ENCODE data around the gene MAP3K20.
"Not testable (repeated sequence)": the region's sequence is repeated elsewhere in the genome, so short reads cannot be mapped to it uniquely, and the experiment has no call there.

The MAP3K20 gene

DNA sequence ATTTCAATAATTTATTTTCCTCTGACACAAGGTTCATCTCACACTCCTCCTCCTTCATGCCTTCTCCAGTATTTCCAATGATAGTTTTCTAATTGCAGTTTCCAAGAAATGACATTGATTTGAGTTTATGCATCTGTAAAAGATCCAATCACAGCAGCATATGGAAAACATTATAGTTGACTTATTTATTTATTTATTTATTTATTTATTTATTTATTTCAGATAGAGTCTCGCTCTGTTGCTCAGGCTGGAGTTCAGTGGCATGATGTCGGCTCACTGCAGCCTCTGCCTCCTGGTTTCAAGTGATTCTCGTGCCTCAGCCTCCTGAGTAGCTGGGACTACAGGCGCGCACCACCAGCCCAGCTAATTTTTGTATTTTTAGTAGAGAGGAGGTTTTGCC, 52.5 kb downstream of the MAP3K20 start:
- DNase-seq = not testable (repeated sequence)

DNA sequence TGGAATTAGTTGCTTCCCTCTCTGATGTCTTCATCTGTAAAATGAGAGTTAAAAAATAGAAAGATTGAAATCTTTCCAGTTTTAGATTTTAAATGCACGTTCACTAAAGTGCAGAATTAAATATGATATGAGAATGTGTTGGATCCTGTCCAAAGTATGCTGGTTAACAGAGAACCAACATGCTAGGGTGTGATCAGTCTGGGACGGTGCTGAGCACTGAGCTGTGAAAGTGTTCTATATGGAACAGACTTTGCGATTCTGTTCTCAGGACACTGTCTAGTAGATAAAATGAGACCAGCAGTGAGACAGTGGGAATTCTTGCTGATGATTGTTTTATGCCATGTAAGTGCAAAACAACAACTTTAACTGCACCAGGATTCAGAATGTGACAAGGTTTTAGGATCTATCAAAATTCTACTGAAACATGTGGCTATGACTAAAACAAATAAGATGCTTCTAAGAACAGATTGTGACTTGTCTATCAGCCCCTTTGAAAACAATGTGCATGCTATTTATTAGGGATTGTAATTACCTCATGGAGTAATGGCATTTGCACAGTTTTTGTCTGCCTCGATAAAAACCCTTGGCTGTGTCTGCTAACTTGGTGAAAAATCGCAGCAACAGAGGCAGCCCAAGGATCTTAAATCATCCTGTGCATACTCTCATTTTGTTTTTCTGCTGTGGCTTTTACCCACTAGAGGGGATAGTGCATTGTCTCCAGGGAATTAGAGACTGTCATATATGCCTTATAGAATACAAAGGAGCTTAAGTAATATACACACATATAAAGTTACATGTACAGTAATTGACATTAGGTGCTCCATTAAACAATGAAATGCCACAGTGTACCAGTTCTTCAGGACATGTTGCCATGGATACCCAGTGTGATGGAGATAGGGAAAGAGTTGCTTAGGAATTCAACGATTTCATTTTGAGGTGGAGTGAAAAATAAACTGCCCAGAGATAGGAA, 55.1 kb downstream of the MAP3K20 start:
- no peak for DNase-seq

DNA sequence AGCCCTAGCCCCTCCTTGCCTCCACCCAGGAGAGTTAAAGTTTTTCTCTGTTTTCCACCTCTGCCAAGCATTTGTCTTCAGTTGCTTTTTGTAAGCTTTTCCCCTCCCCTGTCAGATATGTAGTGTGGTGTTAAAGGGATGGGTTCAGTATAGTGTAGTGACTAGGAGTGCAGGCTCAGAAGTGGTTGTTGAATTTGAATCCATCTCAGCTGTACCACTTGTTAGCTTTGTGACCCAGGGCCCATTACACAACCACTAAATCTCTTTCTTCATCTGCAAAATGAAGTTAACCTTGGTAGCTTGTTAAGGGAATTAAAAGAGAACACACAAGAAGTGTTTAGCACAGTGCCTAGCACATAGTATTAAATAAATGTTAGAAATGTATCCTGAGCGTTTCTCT, 56.9 kb downstream of the MAP3K20 start:
- no peak for DNase-seq

GRCh38 chr2:173134703-173135102, 59.1 kb downstream of the MAP3K20 start:
- DNase-seq = peak; percentile 46 to 68

- DNase-seq = no peak
These were observed 60.4 kb downstream of the MAP3K20 start for GRCh38 chr2:173136067-173136466.

DNA sequence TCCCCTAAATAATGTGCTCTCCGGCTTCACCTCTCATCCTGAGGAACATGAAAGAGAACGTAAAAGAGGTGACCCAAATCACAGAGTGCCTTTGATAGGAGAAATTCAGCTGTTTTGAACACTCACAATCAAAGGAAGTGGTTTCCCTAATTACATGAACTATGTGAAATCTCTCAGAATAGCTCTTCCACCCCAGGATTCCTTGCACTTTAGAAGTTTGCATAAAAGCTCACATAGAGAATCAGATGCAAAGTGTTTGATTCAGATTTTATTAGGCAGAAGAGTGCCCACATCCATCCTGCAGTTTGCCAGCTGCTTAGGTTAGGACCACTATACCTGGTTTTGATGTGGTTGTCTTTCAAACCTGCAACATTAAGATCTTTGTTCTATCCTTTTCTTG, 61.0 kb downstream of the MAP3K20 start:
- no peak for DNase-seq

- DNase-seq = no peak
These were observed 62.0 kb downstream of the MAP3K20 start for GRCh38 chr2:173137610-173138009.

- DNase-seq = no peak
These were observed 63.3 kb downstream of the MAP3K20 start for GRCh38 chr2:173138962-173139361.

DNA sequence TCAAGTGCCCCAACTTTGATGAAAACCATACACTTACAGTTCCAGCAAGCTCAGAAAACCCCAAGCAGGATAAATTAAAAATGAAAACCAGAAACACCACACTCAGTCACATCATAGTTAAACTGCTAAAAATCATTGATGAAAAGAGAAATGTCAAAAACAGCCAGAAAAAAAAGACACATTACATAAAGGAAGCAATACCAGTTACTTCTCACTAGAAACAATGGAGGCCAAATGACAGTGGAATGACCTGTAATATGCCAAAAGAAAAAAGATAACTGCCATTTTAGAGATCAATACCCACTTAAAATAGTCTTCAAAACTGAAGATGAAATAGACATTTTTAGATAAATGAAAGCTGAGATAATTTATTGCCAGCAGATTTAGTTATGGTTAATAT, 66.0 kb downstream of the MAP3K20 start:
- DNase-seq = no peak

GRCh38 chr2:173145454-173145853, 69.8 kb downstream of the MAP3K20 start:
- DNase-seq = no peak

DNA sequence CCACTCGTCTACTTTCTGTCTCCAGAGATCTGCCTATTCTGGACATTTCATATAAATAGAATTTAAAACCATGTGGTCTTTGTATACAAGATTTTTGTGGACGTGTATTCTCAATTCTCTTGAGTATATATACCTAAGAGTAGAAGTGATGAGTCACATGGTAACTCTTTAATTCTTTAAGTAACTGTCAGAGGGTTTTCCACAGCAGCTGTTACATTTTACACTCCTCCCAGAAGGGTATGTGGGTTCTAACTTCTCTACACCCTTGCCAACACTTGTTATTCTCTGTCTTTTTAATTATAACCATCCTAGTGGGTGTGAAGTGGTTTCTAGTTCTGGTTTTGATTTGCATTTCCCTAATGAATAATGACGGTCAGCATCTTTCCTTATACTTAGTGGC, 70.9 kb downstream of the MAP3K20 start:
- DNase-seq = no peak

DNA sequence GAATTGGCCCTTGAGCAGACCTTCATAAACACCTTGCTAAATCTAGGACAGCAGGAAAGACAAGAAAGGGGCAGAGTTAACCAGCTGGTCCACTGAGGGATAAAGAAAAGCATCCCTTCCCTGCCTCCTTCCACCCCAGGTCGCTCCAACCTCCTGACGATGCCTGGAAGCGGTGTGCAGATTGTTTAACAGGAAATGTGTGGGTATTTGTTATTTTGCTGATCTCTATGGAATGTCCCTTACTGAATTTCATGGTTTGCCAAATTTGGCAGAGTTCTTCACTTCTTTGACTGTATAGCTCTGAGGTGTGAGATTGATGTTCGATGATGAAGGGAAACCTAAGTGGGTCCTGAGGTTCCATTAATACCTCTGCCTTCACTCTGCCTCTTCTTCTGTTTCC, 72.9 kb downstream of the MAP3K20 start:
- DNase-seq = no peak

- no peak for DNase-seq
These were observed 73.8 kb downstream of the MAP3K20 start for GRCh38 chr2:173149491-173149890.

GRCh38 chr2:173150087-173150486, 74.4 kb downstream of the MAP3K20 start:
- peak; percentile 41 to 43 for DNase-seq

DNA sequence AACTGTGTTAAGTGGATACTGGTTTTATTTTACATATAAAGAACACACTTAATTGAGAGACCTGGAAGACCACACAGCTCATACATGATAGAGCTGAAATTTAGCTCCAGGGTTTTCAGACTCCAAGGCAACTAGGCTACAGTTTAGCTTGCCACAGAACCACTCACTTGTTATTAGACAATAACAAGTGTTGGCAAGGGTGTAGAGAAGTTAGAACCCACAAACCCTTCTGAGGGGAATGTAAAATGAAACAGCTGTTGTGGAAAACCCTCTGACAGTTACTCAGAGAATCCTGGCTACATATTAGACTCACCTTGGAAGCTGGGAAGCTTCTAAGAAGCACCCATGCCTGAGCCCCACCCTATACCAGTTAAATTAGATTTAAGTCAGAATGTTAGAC, 75.3 kb downstream of the MAP3K20 start:
- DNase-seq = no peak

GRCh38 chr2:173151671-173152401, 76.2 kb downstream of the MAP3K20 start:
- peak; percentile 78 to 86 for DNase-seq

DNA sequence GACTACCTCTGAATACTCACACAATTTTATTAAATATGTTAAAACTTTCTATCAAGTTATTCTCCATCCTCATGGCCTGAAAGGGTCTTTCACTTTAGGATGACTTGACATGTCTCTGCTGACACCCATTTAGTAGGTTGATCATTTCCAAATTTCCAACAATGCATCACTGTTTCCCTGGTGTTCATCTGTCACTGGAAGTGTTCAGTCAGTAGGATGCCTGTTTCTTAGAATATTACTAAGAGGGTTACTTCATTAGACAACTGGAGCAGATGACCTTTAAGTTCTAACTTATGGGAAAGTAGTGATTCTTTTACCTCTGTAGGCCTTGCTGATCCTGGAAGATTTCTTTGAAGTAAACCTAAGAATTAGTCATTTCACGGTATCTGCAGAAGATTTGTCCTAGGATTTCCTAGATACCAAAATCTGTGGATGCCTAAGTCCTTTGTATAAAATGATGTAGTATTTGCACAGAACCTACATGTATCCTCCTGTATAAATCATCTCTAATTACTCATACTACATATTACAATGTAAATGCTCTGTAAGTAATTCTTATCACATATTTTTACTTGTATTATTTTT, 77.7 kb downstream of the MAP3K20 start:
- DNase-seq = peak in 1 of 2 donors; percentile 54

GRCh38 chr2:173157676-173158293, 82.1 kb downstream of the MAP3K20 start:
- peak in 1 of 2 donors; percentile 21 for DNase-seq

DNA sequence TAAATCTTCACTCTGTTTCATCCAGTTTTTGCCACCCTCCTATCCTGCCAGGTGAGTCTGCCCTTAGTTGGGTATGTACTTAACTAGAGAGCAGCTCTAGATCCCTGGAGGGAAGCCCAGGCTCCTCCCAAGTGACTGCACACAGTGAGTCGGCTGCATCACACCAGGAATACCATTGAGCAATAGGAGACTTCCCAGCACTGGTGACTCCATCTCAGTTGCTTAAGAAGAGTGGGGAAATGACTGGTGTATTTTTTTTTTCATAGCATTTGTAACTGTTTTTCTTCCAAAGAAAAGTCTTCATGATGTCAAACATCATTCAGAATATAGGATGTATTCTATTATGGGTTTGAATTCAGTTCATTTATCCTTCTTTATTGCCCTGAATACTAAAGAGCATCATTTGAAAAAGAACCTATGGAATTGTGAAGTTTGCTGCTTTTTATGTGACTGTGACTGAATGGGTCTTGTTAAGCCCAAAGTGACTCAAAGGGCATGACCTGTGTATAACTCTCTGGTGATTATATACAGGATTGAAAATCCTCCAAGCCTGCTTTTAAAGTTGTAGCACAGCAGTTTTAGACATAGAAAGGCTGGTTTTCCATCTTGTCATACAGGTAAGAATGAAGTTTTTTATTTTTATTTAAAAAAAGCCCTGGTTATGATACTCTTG, 84.3 kb downstream of the MAP3K20 start:
- peak; percentile 95 to 96 for DNase-seq

DNA sequence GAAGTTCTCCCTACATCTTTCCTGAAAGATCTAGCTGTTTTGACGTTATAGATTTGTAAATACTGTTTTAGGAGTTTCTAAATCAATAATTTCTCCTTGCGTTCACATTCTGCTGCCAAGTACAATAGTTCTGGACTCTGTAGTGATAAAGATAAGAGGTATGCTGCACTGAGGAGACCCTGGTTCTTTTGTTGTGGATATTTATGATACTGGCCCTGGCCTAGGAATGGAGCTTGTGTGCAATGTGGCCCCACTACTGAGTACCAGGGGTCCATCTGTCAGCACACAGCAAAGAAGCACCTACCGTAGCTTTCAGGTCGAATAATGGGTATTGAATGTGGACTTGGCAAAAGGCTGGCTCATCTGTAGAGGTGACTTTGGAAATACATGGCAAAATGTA, 85.0 kb downstream of the MAP3K20 start:
- DNase-seq = no peak

- no peak for DNase-seq
These were observed 85.4 kb downstream of the MAP3K20 start for GRCh38 chr2:173161040-173161439.

GRCh38 chr2:173161507-173161906, 85.9 kb downstream of the MAP3K20 start:
- DNase-seq = no peak

DNA sequence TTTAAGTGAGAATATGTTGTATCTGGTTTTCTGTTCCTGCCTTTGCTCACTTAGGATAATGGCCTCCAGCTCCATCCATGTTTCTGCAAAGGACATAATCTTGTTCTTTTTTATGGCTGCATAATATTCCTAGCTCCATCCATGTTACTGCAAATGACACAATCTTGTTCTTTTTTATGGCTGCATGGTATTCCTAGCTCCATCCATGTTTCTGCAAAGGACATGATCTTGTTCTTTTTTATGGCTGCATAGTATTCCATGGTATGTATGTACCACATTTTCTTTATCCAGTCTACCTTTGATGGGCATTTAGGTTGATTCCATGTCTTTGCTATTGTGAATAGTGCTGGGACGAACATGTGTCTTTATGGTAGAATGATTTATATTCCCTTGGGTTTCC, 87.7 kb downstream of the MAP3K20 start:
- DNase-seq = not testable (repeated sequence)
